Chondrocyte (in vitro differentiated cells): ENCODE results near the gene TST. TPM values are rescaled to one million over a fixed set of nuclear protein-coding genes. Genes with fewer than 3 reads are reported as not detected.

Source experiments
- DNase-seq: peaks from one replicate; pipeline ENCODE4 v3.0.0; 2021; ENCODE audit warnings: mixed read lengths, low spot score
- H3K27ac Mint-ChIP-seq: one replicate; pipeline ENCODE4 v1.8.0; 2021; ENCODE audit warnings: mild to moderate bottlenecking, moderate library complexity, mixed read lengths; ENCODE audit not compliant: unreplicated experiment
- H3K27me3 Mint-ChIP-seq: 2 replicates; pipeline ENCODE4 v1.8.0; 2021; ENCODE audit warnings: low read depth, mixed read lengths
- H3K36me3 Mint-ChIP-seq: 2 replicates; pipeline ENCODE4 v1.8.0; 2021; ENCODE audit warnings: low read depth, mixed read lengths
- H3K4me1 Mint-ChIP-seq: 2 replicates; pipeline ENCODE4 v1.8.0; 2021; ENCODE audit warnings: low read depth, mild to moderate bottlenecking, mixed read lengths
- H3K4me3 Mint-ChIP-seq: one replicate; pipeline ENCODE4 v1.8.0; 2021; ENCODE audit warnings: mild to moderate bottlenecking, moderate library complexity, mixed read lengths; ENCODE audit not compliant: unreplicated experiment
- H3K9me3 Mint-ChIP-seq: 2 replicates; pipeline ENCODE4 v1.8.0; 2021; ENCODE audit warnings: low read depth, mixed read lengths
- total RNA-seq: library from RNA; stranded (reverse); gene quantifications from 3 replicates; pipeline ENCODE4 v1.2.1, GENCODE V29; 2021
- TF ChIP-seq, protein P1 (sequence below): fragments of 200-600 bp; sonication (generic); IDR thresholded peaks from 2 replicates; pipeline ENCODE4 v1.5.0; 2021; ENCODE audit warnings: antibody characterized with exemption, mild to moderate bottlenecking, moderate library complexity

The TST gene
- total RNA-seq, 1 donor from 2014 or later: 24.9 TPM

DNA sequence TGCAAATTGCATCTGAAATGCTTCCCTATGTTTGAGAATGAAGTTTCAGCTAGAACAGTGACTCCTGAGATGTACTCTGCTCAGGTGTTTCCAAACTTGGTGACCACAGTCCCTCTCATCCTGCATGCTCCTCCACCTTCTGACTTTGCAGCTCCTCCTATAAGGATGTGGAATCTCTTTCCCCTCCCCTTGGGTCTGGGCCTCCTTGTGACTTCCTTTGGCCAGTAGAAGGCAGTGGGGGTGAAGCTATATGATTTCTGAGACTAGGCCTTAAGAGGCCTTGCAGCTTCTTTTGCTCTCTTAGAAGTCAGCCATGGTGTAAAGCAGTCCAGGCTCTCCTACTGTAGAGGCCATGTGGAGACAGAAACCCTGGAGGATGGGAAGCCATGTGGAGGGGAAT lies 55.1 kb downstream of the TST start:
- no peaks in the 10 kb centered on the region for H3K9me3 Mint-ChIP-seq
- peaks cover 3% of the 10 kb centered on the region for H3K36me3 Mint-ChIP-seq
- TF ChIP-seq, protein P1, sequence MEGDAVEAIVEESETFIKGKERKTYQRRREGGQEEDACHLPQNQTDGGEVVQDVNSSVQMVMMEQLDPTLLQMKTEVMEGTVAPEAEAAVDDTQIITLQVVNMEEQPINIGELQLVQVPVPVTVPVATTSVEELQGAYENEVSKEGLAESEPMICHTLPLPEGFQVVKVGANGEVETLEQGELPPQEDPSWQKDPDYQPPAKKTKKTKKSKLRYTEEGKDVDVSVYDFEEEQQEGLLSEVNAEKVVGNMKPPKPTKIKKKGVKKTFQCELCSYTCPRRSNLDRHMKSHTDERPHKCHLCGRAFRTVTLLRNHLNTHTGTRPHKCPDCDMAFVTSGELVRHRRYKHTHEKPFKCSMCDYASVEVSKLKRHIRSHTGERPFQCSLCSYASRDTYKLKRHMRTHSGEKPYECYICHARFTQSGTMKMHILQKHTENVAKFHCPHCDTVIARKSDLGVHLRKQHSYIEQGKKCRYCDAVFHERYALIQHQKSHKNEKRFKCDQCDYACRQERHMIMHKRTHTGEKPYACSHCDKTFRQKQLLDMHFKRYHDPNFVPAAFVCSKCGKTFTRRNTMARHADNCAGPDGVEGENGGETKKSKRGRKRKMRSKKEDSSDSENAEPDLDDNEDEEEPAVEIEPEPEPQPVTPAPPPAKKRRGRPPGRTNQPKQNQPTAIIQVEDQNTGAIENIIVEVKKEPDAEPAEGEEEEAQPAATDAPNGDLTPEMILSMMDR: no peak
- peaks cover 53% of the 10 kb centered on the region for H3K27me3 Mint-ChIP-seq
- no peak overlapping the region for H3K4me3 Mint-ChIP-seq
- no peaks in the 10 kb centered on the region for H3K4me1 Mint-ChIP-seq
- no peak for DNase-seq
- H3K27ac Mint-ChIP-seq: no peak overlapping the region

- no peaks in the 10 kb centered on the region for H3K9me3 Mint-ChIP-seq
- no peak overlapping the region for H3K27ac Mint-ChIP-seq
- H3K4me3 Mint-ChIP-seq: no peak overlapping the region
- H3K36me3 Mint-ChIP-seq: peaks cover 3% of the 10 kb centered on the region
- DNase-seq: no peak
- H3K4me1 Mint-ChIP-seq: no peaks in the 10 kb centered on the region
- TF ChIP-seq, protein P1: no peak
- peaks cover 47% of the 10 kb centered on the region for H3K27me3 Mint-ChIP-seq
Measured at GRCh38 chr22:36963302-36963701, 55.9 kb downstream of the TST start.

- DNase-seq: no peak
- TF ChIP-seq, protein P1: no peak
- H3K4me3 Mint-ChIP-seq: no peak overlapping the region
- peaks cover 3% of the 10 kb centered on the region for H3K36me3 Mint-ChIP-seq
- peaks cover 3% of the 10 kb centered on the region for H3K9me3 Mint-ChIP-seq
- no peaks in the 10 kb centered on the region for H3K4me1 Mint-ChIP-seq
- peaks cover 41% of the 10 kb centered on the region for H3K27me3 Mint-ChIP-seq
- no peak overlapping the region for H3K27ac Mint-ChIP-seq
Measured at GRCh38 chr22:36961626-36962025, 57.6 kb downstream of the TST start.

Other genes with a start within 250 kb of the TST start
- 23.0 to 31.4 TPM (median 24.4 TPM) in 3 replicates for gene IFT27, start 243.3 kb downstream of the TST start, total RNA-seq
- gene PVALB, start 202.4 kb downstream of the TST start, total RNA-seq: not detected in 3 replicates
- gene NCF4, start 158.4 kb downstream of the TST start, total RNA-seq: not detected in 3 replicates
- gene CSF2RB, start 105.8 kb downstream of the TST start, total RNA-seq: 0.05 to 0.19 TPM (median 0.08 TPM) in 3 replicates
- gene MPST, start 295 bp upstream of the TST start, total RNA-seq: 51.0 to 71.4 TPM (median 68.9 TPM) in 3 replicates
- gene KCTD17, start 32.3 kb upstream of the TST start, total RNA-seq: 26.7 to 33.0 TPM (median 28.9 TPM) in 3 replicates
- not detected in 3 replicates for gene TMPRSS6, start 90.3 kb upstream of the TST start, total RNA-seq
- gene IL2RB, start 130.5 kb upstream of the TST start, total RNA-seq: 0.37 TPM in 1 of 3 replicates, not detected in the others
- 11.3 to 27.7 TPM (median 14.6 TPM) in 3 replicates for gene C1QTNF6, start 168.8 kb upstream of the TST start, total RNA-seq
- not detected in 3 replicates for gene SSTR3, start 193.0 kb upstream of the TST start, total RNA-seq
- gene RAC2, start 224.8 kb upstream of the TST start, total RNA-seq: 0.20 TPM in 1 of 3 replicates, not detected in the others